BE2C (cell line): ENCODE measurements around the gene PINK1. TPM values are rescaled to one million over a fixed set of nuclear protein-coding genes. Genes with fewer than 3 reads are reported as not detected.

Experiments used
- DNase-seq: peaks from one replicate; pipeline ENCODE4 v3.0.0-alpha.2; 2020
- H3K27me3 ChIP-seq: fragments of 250-450 bp; sonication (Bioruptor Pico); 2 replicates; pipeline ENCODE4 v1.5.1; 2020; ENCODE audit warnings: mild to moderate bottlenecking
- H3K36me3 ChIP-seq: fragments of 250-450 bp; sonication (Bioruptor Pico); 2 replicates; pipeline ENCODE4 v1.5.1; 2020; ENCODE audit warnings: mild to moderate bottlenecking
- H3K4me1 ChIP-seq: fragments of 250-450 bp; sonication (Bioruptor Pico); 2 replicates; pipeline ENCODE4 v1.5.1; 2020
- H3K4me3 ChIP-seq: 2 replicates; pipeline ENCODE4 v1.5.1; 2011; ENCODE audit warnings: low read depth, low read length
- H3K9me3 ChIP-seq: fragments of 250-450 bp; sonication (Bioruptor Pico); 2 replicates; pipeline ENCODE4 v1.5.1; 2020
- CTCF ChIP-seq: IDR thresholded peaks from 2 replicates; pipeline ENCODE4 v1.5.1; 2012; ENCODE audit warnings: mild to moderate bottlenecking, low read depth, low read length
- polyA plus RNA-seq: library from polyadenylated mRNA; unstranded; fragments of >200 nt; gene quantifications from one replicate; pipeline ENCODE4 v1.2.1, GENCODE V29; 2012; ENCODE audit warnings: low read depth, missing spikeins; ENCODE audit not compliant: insufficient read length, insufficient read depth

PINK1 gene
- polyA plus RNA-seq: 10.0 TPM

- TF ChIP-seq CTCF: peak; percentile 74
- H3K27me3 ChIP-seq: no peaks in the 10 kb centered on the region
- no peaks in the 10 kb centered on the region for H3K9me3 ChIP-seq
- peak within 1 kb of the TSS; percentile 67 for H3K4me3 ChIP-seq
- peak; percentile 70 for DNase-seq
- H3K36me3 ChIP-seq: no peaks in the 10 kb centered on the region
- H3K4me1 ChIP-seq: no peaks in the 10 kb centered on the region
Observed at GRCh38 chr1:20633190-20634064, at the start of gene PINK1. PINK1 (plus strand) TSS chr1:20633458; CDS start chr1:20633549, 91 bp downstream.

GRCh38 chr1:20584890-20585289 lies 48.4 kb upstream of the PINK1 start:
- no peak for TF ChIP-seq CTCF
- Histone ChIP-seq H3K4me3 (no peak overlapping the region), H3K27me3 (no peaks in the 10 kb centered on the region), H3K4me1 (no peaks in the 10 kb centered on the region), H3K36me3 (no peaks in the 10 kb centered on the region), H3K9me3 (no peaks in the 10 kb centered on the region)
- DNase-seq: no peak

- no peak for TF ChIP-seq CTCF
- no peaks in the 10 kb centered on the region for H3K27me3 ChIP-seq
- no peak overlapping the region for H3K4me3 ChIP-seq
Observed at GRCh38 chr1:20586953-20587660, 46.2 kb upstream of the PINK1 start.

GRCh38 chr1:20587661-20588053 lies 45.6 kb upstream of the PINK1 start:
- no peaks in the 10 kb centered on the region for H3K27me3 ChIP-seq
- no peak for DNase-seq
- TF ChIP-seq CTCF: no peak
- no peaks in the 10 kb centered on the region for H3K4me1 ChIP-seq
- no peak overlapping the region for H3K4me3 ChIP-seq
- H3K9me3 ChIP-seq: no peaks in the 10 kb centered on the region
- no peaks in the 10 kb centered on the region for H3K36me3 ChIP-seq

More at GRCh38 chr1:20586953-20587660, 46.2 kb upstream of the PINK1 start:
- H3K9me3 ChIP-seq: no peaks in the 10 kb centered on the region
- no peak for DNase-seq
- no peaks in the 10 kb centered on the region for H3K4me1 ChIP-seq
- no peaks in the 10 kb centered on the region for H3K36me3 ChIP-seq

GRCh38 chr1:20588634-20589225 lies 44.5 kb upstream of the PINK1 start, which contains the start of gene CDA:
CDA (plus strand) TSS chr1:20589097; CDS start chr1:20589130, 33 bp downstream.
- Histone ChIP-seq H3K27me3 (no peaks in the 10 kb centered on the region), H3K4me1 (no peaks in the 10 kb centered on the region), H3K36me3 (no peaks in the 10 kb centered on the region), H3K9me3 (no peaks in the 10 kb centered on the region), H3K4me3 (no peak within 1 kb of the TSS)
- TF ChIP-seq CTCF: no peak
- no peak for DNase-seq
